Measurements from ENCODE around the gene USP22. TPM values are rescaled to one million over a fixed set of nuclear protein-coding genes. Genes with fewer than 3 reads are reported as not detected.
"Not testable (repeated sequence)": the region's sequence is repeated elsewhere in the genome, so short reads cannot be mapped to it uniquely, and the experiment has no call there.

The USP22 gene
- total RNA-seq, 1 donor from 2014 or later = 214 TPM

- DNase-seq (ENCODE audit: extremely low read depth, low read depth, low spot score) = not testable (repeated sequence)
These were observed 10.2 kb upstream of the USP22 start for GRCh38 chr17:21053056-21053455.

GRCh38 chr17:21049457-21049856, 6.6 kb upstream of the USP22 start:
- DNase-seq (ENCODE audit: extremely low read depth, low read depth, low spot score) = no peak

DNA sequence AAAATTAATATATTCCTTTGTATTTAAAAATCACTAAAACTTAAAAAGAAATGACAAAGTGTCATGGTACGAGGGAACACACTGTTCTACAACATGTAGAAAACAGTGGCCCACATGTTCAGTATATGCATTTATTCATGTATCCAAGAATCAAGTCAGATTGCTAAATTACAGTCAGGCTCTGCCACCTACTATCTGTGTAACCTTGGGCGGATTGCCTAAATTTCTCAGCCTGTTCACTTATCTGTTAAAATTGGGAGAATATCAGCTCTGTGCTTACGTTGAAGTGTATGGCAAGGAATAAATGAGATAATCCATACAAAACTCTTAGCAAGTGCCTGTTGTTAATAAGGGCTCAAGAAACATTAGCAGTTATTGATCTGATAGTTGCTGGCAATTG, 3.4 kb upstream of the USP22 start:
- DNase-seq (ENCODE audit: extremely low read depth, low read depth, low spot score) = no peak

DNA sequence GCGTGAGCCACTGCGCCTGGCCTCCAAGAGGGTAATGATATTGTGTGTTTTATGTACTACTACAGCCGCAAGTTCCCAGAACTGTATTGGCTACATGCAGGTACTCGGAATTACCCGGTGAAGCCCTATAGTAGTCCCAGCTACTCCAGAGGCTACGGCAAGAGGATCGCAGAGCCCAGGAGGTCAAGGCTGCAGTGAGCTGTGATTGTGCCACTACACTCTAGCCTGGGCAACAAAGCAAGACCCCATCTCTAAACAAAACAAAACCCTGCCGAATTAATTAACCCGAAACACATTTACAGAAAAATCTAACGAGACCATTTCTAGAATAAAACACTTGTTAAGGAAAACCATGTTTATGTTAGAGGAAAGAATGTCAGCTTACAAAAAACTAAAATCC, 2.2 kb upstream of the USP22 start:
- DNase-seq (ENCODE audit: extremely low read depth, low read depth, low spot score) = no peak

GRCh38 chr17:21043296-21044232, 753 bp upstream of the USP22 start:
- DNase-seq (ENCODE audit: extremely low read depth, low read depth, low spot score) = peak; percentile 68

- no peak for DNase-seq (ENCODE audit: extremely low read depth, low read depth, low spot score)
These were observed 912 bp downstream of the USP22 start for GRCh38 chr17:21041741-21042457.

GRCh38 chr17:21039839-21040575, 2.8 kb downstream of the USP22 start:
- no peak for DNase-seq (ENCODE audit: extremely low read depth, low read depth, low spot score)

DNA sequence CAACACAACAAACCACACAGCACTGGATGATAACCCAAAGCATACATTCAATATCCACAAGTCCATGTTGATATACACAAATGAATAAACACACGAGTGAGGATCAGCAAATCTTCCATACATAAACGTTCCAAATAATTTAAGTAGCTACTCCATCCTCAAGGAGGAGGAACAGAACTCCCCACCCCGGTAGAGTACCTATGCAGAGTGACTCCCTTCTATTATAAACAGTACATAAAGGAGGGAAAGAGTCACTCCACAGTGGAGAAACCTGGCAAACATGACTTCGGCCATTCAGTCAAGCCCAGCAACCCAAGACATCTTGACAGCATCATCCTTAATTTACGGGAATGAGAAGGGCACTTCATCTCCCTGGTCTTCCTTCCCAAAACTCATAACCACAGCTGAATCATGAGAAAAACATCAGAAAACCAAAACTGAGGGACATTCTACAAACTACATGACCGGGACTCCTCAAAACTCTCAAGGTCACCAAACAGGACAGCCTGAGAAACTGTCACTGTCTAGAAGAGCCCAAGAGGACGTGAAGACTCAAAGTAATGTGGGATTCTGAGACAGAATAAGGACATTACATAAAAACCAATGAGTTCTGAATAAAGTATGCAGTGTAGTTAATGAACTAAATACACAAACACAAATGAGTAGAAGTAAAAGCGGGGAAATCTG, 5.6 kb downstream of the USP22 start:
- no peak for DNase-seq (ENCODE audit: extremely low read depth, low read depth, low spot score)

DNA sequence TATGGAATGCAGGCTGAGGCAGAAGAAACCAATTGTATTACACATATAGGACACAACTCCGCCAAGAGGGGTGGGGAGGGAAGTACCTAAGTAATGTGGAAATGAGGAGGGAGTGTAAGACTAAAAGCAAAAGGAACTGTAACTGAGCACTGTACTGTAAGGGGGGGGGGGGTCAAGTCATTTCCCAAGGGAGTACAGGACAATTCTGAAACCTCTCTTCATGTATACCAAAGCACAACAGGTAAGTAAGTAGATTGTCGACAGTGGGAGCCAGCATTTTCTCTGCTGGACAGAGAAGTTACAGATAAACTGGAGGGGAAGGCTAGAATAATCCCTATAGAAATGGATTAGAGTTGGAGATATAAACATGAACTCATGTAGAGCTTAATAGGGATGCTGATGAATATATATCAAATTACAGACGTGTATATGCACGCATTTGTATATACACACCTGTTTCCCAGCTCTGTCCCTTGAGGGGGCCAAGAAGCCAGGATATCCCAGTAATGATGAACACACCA, 6.4 kb downstream of the USP22 start:
- DNase-seq (ENCODE audit: extremely low read depth, low read depth, low spot score) = no peak

- DNase-seq (ENCODE audit: extremely low read depth, low read depth, low spot score) = no peak
These were observed 7.4 kb downstream of the USP22 start for GRCh38 chr17:21035406-21035805.

- DNase-seq (ENCODE audit: extremely low read depth, low read depth, low spot score) = no peak
These were observed 8.2 kb downstream of the USP22 start for GRCh38 chr17:21034340-21035235.

- DNase-seq (ENCODE audit: extremely low read depth, low read depth, low spot score) = no peak
These were observed 9.5 kb downstream of the USP22 start for GRCh38 chr17:21033350-21033749.

- DNase-seq (ENCODE audit: extremely low read depth, low read depth, low spot score) = no peak
These were observed 10.9 kb downstream of the USP22 start for GRCh38 chr17:21031756-21032396.

DNA sequence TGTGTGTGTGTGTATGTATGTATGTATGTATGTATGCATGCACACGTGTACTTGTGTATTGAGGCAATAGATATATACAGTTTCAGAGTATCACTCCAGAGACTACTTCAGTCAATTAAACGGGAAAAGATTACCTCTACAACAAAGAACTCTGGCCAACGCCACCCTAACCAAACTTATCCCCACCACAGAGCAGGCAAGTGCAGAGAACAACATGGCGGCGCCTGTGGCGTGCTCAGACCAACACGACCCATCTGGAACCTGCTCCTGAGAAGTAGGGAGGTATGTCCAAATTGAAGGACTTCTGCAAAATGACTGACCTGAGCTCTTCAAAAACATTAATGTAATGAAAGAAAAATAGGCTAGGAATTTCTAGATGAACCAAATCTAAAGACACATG, 12.4 kb downstream of the USP22 start:
- no peak for DNase-seq (ENCODE audit: extremely low read depth, low read depth, low spot score)

DNA sequence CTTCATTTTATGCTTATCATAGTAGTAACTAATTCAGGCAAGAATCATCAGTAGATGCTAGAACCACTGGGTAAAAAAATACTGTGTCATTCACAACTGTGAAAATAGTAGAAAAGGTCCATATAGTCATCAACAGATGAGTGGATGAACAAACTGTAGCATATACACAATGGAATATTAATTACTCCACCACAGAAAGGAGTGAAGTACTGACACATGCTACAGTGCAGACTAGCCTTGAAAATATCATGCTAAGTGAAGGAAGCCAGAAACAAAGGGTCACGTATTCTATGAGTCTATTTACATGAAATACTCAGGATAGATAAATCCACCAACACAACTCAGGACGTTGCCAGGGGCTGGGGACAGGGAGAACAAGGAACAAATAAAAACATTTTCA, 13.3 kb downstream of the USP22 start:
- no peak for DNase-seq (ENCODE audit: extremely low read depth, low read depth, low spot score)

- no peak for DNase-seq (ENCODE audit: extremely low read depth, low read depth, low spot score)
These were observed 13.8 kb downstream of the USP22 start for GRCh38 chr17:21029036-21029435.

- DNase-seq (ENCODE audit: extremely low read depth, low read depth, low spot score) = no peak
These were observed 14.6 kb downstream of the USP22 start for GRCh38 chr17:21028192-21028591.

DNA sequence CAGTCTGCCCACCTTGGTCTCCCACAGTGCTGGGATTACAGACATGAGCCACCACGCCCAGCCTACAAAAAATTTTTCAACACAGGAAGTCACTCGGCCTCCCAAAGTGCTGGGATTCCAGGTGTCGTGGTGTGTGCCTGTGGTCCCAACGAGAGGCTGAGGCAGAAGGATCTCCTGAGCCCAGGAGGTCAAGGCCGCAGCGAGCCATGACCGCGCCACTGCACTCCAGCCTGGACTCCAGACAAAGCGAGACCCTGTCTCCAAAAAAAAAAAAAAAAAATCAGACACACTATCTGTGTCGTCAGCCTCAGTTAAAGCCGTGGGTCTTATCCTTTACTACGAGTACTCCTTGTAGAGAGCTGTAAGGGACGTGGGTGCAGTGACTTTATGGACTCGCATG, 15.8 kb downstream of the USP22 start:
- no peak for DNase-seq (ENCODE audit: extremely low read depth, low read depth, low spot score)

- no peak for DNase-seq (ENCODE audit: extremely low read depth, low read depth, low spot score)
These were observed 17.4 kb downstream of the USP22 start for GRCh38 chr17:21025451-21025850.
